ENCODE results near the gene OR11G2.

GRCh38 chr14:20180486-20180885, 10.2 kb upstream of the OR11G2 start:
- TF ChIP-seq CTCF (IDR thresholded peaks at IDR 0.05) (no peak), POLR2A (IDR thresholded peaks at IDR 0.05) (no peak)
